ENCODE measurements around the gene QRFP.
A peak's percentile ranks its signal among the peaks of the same experiment; 100 is the strongest.

QRFP gene

GRCh38 chr9:130884542-130885483 lies 11.8 kb downstream of the QRFP start:
- Histone ChIP-seq H3K9me3 (no peaks in the 10 kb centered on the region), H3K27ac (no peak overlapping the region), H3K4me1 (peaks cover 0 to 30% (median 9%) of the 10 kb centered on the region in 4 donors), H3K36me3 (peaks cover 86 to 99% (median 98%) of the 10 kb centered on the region in 3 donors), H3K4me3 (no peak overlapping the region), H3K27me3 (no peaks in the 10 kb centered on the region)
- intact Hi-C loops (cut with DNase I; ENCODE audit: low total_unique reads): no loop called here
- TF ChIP-seq CTCF (IDR thresholded peaks at IDR 0.05): no peak
- DNase-seq: peak in 1 of 2 donors; percentile 71

GRCh38 chr9:130884111-130884531 lies 12.5 kb downstream of the QRFP start:
- Histone ChIP-seq H3K27ac (no peak overlapping the region), H3K9me3 (no peaks in the 10 kb centered on the region), H3K4me1 (peaks cover 0 to 30% (median 9%) of the 10 kb centered on the region in 4 donors), H3K36me3 (peaks cover 90 to 100% (median 99%) of the 10 kb centered on the region in 3 donors), H3K27me3 (no peaks in the 10 kb centered on the region), H3K4me3 (no peak overlapping the region)
- DNase-seq: no peak
- intact Hi-C loops (cut with DNase I; ENCODE audit: low total_unique reads): no loop called here
- no peak for TF ChIP-seq CTCF (IDR thresholded peaks at IDR 0.05)

- Histone ChIP-seq H3K27me3 (no peaks in the 10 kb centered on the region), H3K4me3 (no peak overlapping the region), H3K4me1 (peaks cover 0 to 30% (median 9%) of the 10 kb centered on the region in 4 donors), H3K27ac (no peak overlapping the region), H3K9me3 (no peaks in the 10 kb centered on the region), H3K36me3 (peaks cover 91 to 100% (median 99%) of the 10 kb centered on the region in 3 donors)
- TF ChIP-seq CTCF (IDR thresholded peaks at IDR 0.05): no peak
- DNase-seq: no peak
- intact Hi-C loops (cut with DNase I; ENCODE audit: low total_unique reads): no loop called here
Observed at GRCh38 chr9:130883479-130883878, 13.1 kb downstream of the QRFP start.

- intact Hi-C loops (cut with DNase I; ENCODE audit: low total_unique reads): no loop called here
- Histone ChIP-seq H3K36me3 (peaks cover 90 to 100% (median 98%) of the 10 kb centered on the region in 3 donors), H3K4me1 (peaks cover 0 to 27% (median 9%) of the 10 kb centered on the region in 4 donors), H3K27ac (no peak overlapping the region), H3K27me3 (no peaks in the 10 kb centered on the region), H3K4me3 (no peak overlapping the region), H3K9me3 (no peaks in the 10 kb centered on the region)
- no peak for TF ChIP-seq CTCF (IDR thresholded peaks at IDR 0.05)
- no peak for DNase-seq
Observed at GRCh38 chr9:130882696-130883225, 13.9 kb downstream of the QRFP start.

GRCh38 chr9:130881516-130881915 lies 15.1 kb downstream of the QRFP start:
- H3K4me3 ChIP-seq: no peak overlapping the region
- no peak for TF ChIP-seq CTCF (IDR thresholded peaks at IDR 0.05)
- H3K36me3 ChIP-seq: peaks cover 85 to 100% (median 86%) of the 10 kb centered on the region in 3 donors
- H3K4me1 ChIP-seq: peaks cover 0 to 15% (median 5%) of the 10 kb centered on the region in 4 donors
- H3K9me3 ChIP-seq: no peaks in the 10 kb centered on the region
- DNase-seq: no peak
- no peaks in the 10 kb centered on the region for H3K27me3 ChIP-seq
- H3K27ac ChIP-seq: no peak overlapping the region
- intact Hi-C loops (cut with DNase I; ENCODE audit: low total_unique reads): no loop called here
